SK-N-SH (cell line): ENCODE data around the gene MCTS1.
A peak's percentile ranks its signal among the peaks of the same experiment; 100 is the strongest.

ENCODE experiments used
- EP300 ChIP-seq, 2 experiments: IDR thresholded peaks; 2 replicates each; pipeline versions ENCODE4 v1.4.0 to v1.6.1; 2012; ENCODE audit warnings: borderline replicate concordance in 1 of 2, low read depth in 1 of 2, low read length in 1 of 2
- EZH2phosphoT487 ChIP-seq: fragments of 200-600 bp; sonication (generic); IDR thresholded peaks from 2 replicates; pipeline ENCODE4 v1.6.1; 2017; ENCODE audit warnings: low read depth, mixed run types, mild to moderate bottlenecking, antibody characterized with exemption, moderate library complexity, borderline replicate concordance
- FOXJ3 ChIP-seq: sonication (generic); formaldehyde crosslinking; IDR thresholded peaks from 2 replicates; pipeline ENCODE4 v1.5.1; 2020; ENCODE audit warnings: mild to moderate bottlenecking, missing genetic modification reagents
- GABPA ChIP-seq: IDR thresholded peaks from 2 replicates; pipeline ENCODE4 v1.4.0; 2012; ENCODE audit warnings: low read depth, mild to moderate bottlenecking
- POLR2AphosphoS5 ChIP-seq: IDR thresholded peaks from 2 replicates; pipeline ENCODE4 v1.6.1; 2012; ENCODE audit warnings: low read depth, low read length
- RAD21 ChIP-seq: IDR thresholded peaks from 2 replicates; pipeline ENCODE4 v1.6.1; 2012; ENCODE audit warnings: mild to moderate bottlenecking, low read length
- SMC3 ChIP-seq: IDR thresholded peaks from 2 replicates; pipeline ENCODE4 v1.6.1; 2012; ENCODE audit warnings: low read depth, low read length, improper control_type of control experiment
- TEAD4 ChIP-seq: IDR thresholded peaks from 2 replicates; pipeline ENCODE4 v1.4.0; 2012; ENCODE audit warnings: mild to moderate bottlenecking, borderline replicate concordance; ENCODE audit not compliant: insufficient read depth
- YY1 ChIP-seq: IDR thresholded peaks from 2 replicates; pipeline ENCODE4 v1.4.0; 2012; ENCODE audit warnings: low read depth, mild to moderate bottlenecking
- TF ChIP-seq, protein P1 (sequence below): fragments of 200-600 bp; sonication (generic); IDR thresholded peaks from 2 replicates; pipeline ENCODE4 v1.6.1; 2017; ENCODE audit warnings: antibody characterized with exemption, mild to moderate bottlenecking, moderate library complexity
- TF ChIP-seq, protein P2 (sequence below): IDR thresholded peaks from 2 replicates; pipeline ENCODE4; 2012
- TF ChIP-seq, protein P3 (sequence below): IDR thresholded peaks from 2 replicates; pipeline ENCODE4 v1.4.0; 2012; ENCODE audit warnings: low read depth
- TF ChIP-seq, protein P4 (sequence below): IDR thresholded peaks from 2 replicates; pipeline ENCODE4 v1.6.1; 2012; ENCODE audit warnings: mild to moderate bottlenecking, low read depth, low read length, moderate library complexity
- TF ChIP-seq, protein P5 (sequence below): fragments of 150-350 bp; IDR thresholded peaks from 2 replicates; pipeline ENCODE4 v1.6.1; 2016; ENCODE audit warnings: mild to moderate bottlenecking, low read depth, low read length

DNA sequence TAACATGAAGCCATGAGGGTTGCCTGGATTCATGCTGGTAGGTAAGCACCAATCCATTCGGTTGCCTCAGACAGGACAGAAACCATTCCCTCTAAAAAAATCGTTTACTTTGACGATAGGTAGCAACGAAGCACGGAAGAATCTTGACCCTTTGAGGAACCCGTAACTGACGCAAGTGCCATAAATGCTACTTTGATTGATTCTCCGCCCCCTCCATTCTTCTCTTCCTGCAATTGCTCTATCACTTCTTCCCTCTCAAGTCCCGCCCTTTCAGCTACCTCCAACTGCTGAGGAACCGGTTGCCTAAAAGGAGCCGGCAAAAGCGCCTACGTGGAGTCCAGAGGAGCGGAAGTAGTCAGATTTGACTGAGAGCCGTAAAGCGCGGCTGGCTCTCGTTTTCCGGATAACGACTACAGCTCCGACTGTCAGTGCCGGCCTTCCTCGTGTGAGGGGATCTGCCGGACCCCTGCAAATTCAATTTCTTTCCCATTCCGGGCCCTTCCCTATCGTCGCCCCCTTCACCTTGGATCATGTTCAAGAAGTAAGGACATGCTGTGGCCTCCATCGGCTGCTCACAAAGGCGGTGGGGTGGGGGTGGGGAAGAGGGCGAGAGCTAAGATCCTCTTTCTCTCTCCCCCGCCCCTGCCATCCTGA is at the start of gene MCTS1:
- no peak for TF ChIP-seq YY1
- TF ChIP-seq, protein P1, sequence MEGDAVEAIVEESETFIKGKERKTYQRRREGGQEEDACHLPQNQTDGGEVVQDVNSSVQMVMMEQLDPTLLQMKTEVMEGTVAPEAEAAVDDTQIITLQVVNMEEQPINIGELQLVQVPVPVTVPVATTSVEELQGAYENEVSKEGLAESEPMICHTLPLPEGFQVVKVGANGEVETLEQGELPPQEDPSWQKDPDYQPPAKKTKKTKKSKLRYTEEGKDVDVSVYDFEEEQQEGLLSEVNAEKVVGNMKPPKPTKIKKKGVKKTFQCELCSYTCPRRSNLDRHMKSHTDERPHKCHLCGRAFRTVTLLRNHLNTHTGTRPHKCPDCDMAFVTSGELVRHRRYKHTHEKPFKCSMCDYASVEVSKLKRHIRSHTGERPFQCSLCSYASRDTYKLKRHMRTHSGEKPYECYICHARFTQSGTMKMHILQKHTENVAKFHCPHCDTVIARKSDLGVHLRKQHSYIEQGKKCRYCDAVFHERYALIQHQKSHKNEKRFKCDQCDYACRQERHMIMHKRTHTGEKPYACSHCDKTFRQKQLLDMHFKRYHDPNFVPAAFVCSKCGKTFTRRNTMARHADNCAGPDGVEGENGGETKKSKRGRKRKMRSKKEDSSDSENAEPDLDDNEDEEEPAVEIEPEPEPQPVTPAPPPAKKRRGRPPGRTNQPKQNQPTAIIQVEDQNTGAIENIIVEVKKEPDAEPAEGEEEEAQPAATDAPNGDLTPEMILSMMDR: no peak
- TF ChIP-seq POLR2AphosphoS5: peak; percentile 85
- TF ChIP-seq, protein P2, sequence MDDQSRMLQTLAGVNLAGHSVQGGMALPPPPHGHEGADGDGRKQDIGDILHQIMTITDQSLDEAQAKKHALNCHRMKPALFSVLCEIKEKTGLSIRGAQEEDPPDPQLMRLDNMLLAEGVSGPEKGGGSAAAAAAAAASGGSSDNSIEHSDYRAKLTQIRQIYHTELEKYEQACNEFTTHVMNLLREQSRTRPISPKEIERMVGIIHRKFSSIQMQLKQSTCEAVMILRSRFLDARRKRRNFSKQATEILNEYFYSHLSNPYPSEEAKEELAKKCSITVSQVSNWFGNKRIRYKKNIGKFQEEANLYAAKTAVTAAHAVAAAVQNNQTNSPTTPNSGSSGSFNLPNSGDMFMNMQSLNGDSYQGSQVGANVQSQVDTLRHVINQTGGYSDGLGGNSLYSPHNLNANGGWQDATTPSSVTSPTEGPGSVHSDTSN: peak; percentile 82
- TF ChIP-seq, protein P3, sequence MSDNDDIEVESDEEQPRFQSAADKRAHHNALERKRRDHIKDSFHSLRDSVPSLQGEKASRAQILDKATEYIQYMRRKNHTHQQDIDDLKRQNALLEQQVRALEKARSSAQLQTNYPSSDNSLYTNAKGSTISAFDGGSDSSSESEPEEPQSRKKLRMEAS: peak; percentile 69
- no peak for TF ChIP-seq FOXJ3 (CRISPR knock-in tag)
- no peak for TF ChIP-seq TEAD4
- TF ChIP-seq RAD21: no peak
- no peak for TF ChIP-seq EZH2phosphoT487
- peak; percentile 86 for TF ChIP-seq GABPA
- TF ChIP-seq, protein P4, sequence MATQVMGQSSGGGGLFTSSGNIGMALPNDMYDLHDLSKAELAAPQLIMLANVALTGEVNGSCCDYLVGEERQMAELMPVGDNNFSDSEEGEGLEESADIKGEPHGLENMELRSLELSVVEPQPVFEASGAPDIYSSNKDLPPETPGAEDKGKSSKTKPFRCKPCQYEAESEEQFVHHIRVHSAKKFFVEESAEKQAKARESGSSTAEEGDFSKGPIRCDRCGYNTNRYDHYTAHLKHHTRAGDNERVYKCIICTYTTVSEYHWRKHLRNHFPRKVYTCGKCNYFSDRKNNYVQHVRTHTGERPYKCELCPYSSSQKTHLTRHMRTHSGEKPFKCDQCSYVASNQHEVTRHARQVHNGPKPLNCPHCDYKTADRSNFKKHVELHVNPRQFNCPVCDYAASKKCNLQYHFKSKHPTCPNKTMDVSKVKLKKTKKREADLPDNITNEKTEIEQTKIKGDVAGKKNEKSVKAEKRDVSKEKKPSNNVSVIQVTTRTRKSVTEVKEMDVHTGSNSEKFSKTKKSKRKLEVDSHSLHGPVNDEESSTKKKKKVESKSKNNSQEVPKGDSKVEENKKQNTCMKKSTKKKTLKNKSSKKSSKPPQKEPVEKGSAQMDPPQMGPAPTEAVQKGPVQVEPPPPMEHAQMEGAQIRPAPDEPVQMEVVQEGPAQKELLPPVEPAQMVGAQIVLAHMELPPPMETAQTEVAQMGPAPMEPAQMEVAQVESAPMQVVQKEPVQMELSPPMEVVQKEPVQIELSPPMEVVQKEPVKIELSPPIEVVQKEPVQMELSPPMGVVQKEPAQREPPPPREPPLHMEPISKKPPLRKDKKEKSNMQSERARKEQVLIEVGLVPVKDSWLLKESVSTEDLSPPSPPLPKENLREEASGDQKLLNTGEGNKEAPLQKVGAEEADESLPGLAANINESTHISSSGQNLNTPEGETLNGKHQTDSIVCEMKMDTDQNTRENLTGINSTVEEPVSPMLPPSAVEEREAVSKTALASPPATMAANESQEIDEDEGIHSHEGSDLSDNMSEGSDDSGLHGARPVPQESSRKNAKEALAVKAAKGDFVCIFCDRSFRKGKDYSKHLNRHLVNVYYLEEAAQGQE: no peak
- TF ChIP-seq SMC3: no peak; the same call in 1 of the 2 replicates
- peak in 1 of 2 experiments; percentile 2; a peak in 1 of 4 replicates for TF ChIP-seq EP300 (IDR thresholded peaks at IDR 0.05; ENCODE audit: borderline replicate concordance in 1 of 2, low read depth in 1 of 2, low read length in 1 of 2)
- TF ChIP-seq, protein P5, sequence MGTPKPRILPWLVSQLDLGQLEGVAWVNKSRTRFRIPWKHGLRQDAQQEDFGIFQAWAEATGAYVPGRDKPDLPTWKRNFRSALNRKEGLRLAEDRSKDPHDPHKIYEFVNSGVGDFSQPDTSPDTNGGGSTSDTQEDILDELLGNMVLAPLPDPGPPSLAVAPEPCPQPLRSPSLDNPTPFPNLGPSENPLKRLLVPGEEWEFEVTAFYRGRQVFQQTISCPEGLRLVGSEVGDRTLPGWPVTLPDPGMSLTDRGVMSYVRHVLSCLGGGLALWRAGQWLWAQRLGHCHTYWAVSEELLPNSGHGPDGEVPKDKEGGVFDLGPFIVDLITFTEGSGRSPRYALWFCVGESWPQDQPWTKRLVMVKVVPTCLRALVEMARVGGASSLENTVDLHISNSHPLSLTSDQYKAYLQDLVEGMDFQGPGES: no peak
